Naive B cell (primary cell): ENCODE measurements around the gene SNTA1. TPM values are rescaled to one million over a fixed set of nuclear protein-coding genes. Genes with fewer than 3 reads are reported as not detected.
A peak's percentile ranks its signal among the peaks of the same experiment; 100 is the strongest.
"Not testable (repeated sequence)": the region's sequence is repeated elsewhere in the genome, so short reads cannot be mapped to it uniquely, and the experiment has no call there.

Experiments
- ATAC-seq, 2 donors: fragments of 150-1000 bp; cut with Tn5 transposase; 2 replicates each; pipeline ENCODE4 v1.10.0; 2021; ENCODE audit warnings: low read depth in 2 of 2, mild to moderate bottlenecking in 2 of 2, moderate library complexity in 2 of 2
- DNase-seq: peaks from one replicate; pipeline ENCODE4 v3.0.0; 2022
- H3K27ac Mint-ChIP-seq, 6 donors: one replicate each; pipeline ENCODE4 v1.8.0; 2020 to 2022; ENCODE audit warnings: mild to moderate bottlenecking in 6 of 6, mixed read lengths in 6 of 6, moderate library complexity in 5 of 6, inconsistent platforms in 2 of 6
- H3K27me3 Mint-ChIP-seq, 3 donors: one replicate each; pipeline ENCODE4 v1.8.0; 2021 to 2022; ENCODE audit warnings: mixed read lengths in 3 of 3, mild to moderate bottlenecking in 1 of 3
- H3K36me3 Mint-ChIP-seq, 2 donors: one replicate each; pipeline ENCODE4 v1.8.0; 2020 to 2022; ENCODE audit warnings: mixed read lengths in 2 of 2, inconsistent platforms in 1 of 2, mild to moderate bottlenecking in 1 of 2
- H3K4me1 Mint-ChIP-seq, 3 donors: one replicate each; pipeline ENCODE4 v1.8.0; 2020 to 2022; ENCODE audit warnings: mixed read lengths in 3 of 3, inconsistent platforms in 1 of 3, mild to moderate bottlenecking in 1 of 3, moderate library complexity in 1 of 3
- H3K4me3 Mint-ChIP-seq, 8 donors: one replicate each; pipeline ENCODE4 v1.8.0; 2020 to 2022; ENCODE audit warnings: mild to moderate bottlenecking in 8 of 8, mixed read lengths in 8 of 8, moderate library complexity in 8 of 8, inconsistent platforms in 2 of 8
- H3K9me3 Mint-ChIP-seq, 7 donors: one replicate each; pipeline ENCODE4 v1.8.0; 2020 to 2022; ENCODE audit warnings: mixed read lengths in 7 of 7, mild to moderate bottlenecking in 5 of 7, inconsistent platforms in 2 of 7, moderate library complexity in 1 of 7
- polyA plus RNA-seq, 6 donors: library from polyadenylated mRNA; unstranded; fragments of 300-500 nt; fragmentation: Illumina TruSeq; gene quantifications; one replicate each; pipeline ENCODE4 v1.2.3, GENCODE V29; 2021; ENCODE audit warnings: low read depth in 6 of 6

The SNTA1 gene
- polyA plus RNA-seq, 6 donors from 2014 or later = 3.1 to 6.0 (median 3.9) TPM

GRCh38 chr20:33389326-33389725, 54.2 kb downstream of the SNTA1 start:
- not testable (repeated sequence) for H3K9me3 Mint-ChIP-seq, H3K27me3 Mint-ChIP-seq, DNase-seq, ATAC-seq, H3K4me3 Mint-ChIP-seq, H3K27ac Mint-ChIP-seq
- peaks cover 12 to 34% of the 10 kb centered on the region in 2 donors for H3K36me3 Mint-ChIP-seq
- peaks cover 9 to 11% (median 10%) of the 10 kb centered on the region in 3 donors for H3K4me1 Mint-ChIP-seq

- DNase-seq = no peak
- H3K9me3 Mint-ChIP-seq = no peaks in the 10 kb centered on the region
- H3K4me1 Mint-ChIP-seq = peaks cover 9 to 11% (median 10%) of the 10 kb centered on the region in 3 donors
- H3K27me3 Mint-ChIP-seq = no peaks in the 10 kb centered on the region
- ATAC-seq = no peak
- H3K36me3 Mint-ChIP-seq = peaks cover 12 to 27% of the 10 kb centered on the region in 2 donors
- H3K4me3 Mint-ChIP-seq = no peak overlapping the region
- no peak overlapping the region for H3K27ac Mint-ChIP-seq
Observed at GRCh38 chr20:33388268-33388667, 55.3 kb downstream of the SNTA1 start.

DNA sequence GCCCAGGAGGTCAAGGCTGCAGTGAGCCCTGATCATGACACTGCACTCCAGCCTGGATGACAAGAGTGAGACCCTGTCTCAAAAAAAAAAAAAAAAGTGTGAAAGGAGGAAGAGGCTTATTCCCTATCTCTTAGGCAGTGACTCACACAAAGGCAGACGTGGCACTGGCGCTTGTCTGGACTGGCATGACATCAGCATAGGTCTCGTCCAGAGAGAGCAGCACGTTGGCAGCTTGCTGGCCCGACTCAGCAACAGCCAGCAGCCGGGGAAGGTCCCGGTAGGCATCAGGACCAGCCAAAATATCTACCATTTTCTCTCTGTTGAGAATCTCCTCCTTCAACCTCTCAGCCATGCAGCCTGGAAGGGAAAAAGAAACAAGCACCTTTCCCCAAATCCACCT, 56.4 kb downstream of the SNTA1 start:
- peaks cover 12 to 19% of the 10 kb centered on the region in 2 donors for H3K36me3 Mint-ChIP-seq
- no peak overlapping the region for H3K4me3 Mint-ChIP-seq
- ATAC-seq = no peak
- H3K27ac Mint-ChIP-seq = no peak overlapping the region
- H3K9me3 Mint-ChIP-seq = no peaks in the 10 kb centered on the region
- peaks cover 3 to 4% (median 4%) of the 10 kb centered on the region in 3 donors for H3K4me1 Mint-ChIP-seq
- no peaks in the 10 kb centered on the region for H3K27me3 Mint-ChIP-seq
- DNase-seq = no peak

- no peaks in the 10 kb centered on the region for H3K4me1 Mint-ChIP-seq
- no peaks in the 10 kb centered on the region for H3K9me3 Mint-ChIP-seq
- peak overlapping the region in 1 of 6 donors; percentile 33 for H3K27ac Mint-ChIP-seq
- peaks cover 12 to 14% of the 10 kb centered on the region in 2 donors for H3K36me3 Mint-ChIP-seq
- no peak overlapping the region for H3K4me3 Mint-ChIP-seq
- DNase-seq (no peak), ATAC-seq (no peak)
- H3K27me3 Mint-ChIP-seq = no peaks in the 10 kb centered on the region
Observed at GRCh38 chr20:33386673-33387072, 56.9 kb downstream of the SNTA1 start.

DNA sequence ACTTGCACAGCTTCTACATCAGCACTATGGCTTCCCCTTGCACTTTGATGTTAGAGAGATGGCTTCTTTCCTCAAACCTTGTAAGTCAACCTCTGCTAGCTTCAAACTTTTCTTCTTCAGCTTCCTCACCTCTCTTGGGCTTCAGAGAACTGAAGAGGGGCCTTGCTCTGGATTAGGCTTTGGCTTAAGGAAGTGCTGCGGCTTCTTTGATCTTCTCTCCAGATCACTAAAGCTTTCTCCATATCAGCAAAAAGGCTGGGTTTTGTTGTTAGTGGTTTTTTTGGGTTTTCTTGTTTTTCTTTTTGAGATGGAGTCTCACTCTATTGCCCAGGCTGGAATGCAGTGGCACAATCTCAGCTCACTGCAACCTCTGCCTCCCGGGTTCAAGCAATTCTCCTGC, 66.2 kb downstream of the SNTA1 start:
- Mint-ChIP-seq H3K9me3 (no peaks in the 10 kb centered on the region), H3K4me1 (peaks cover 0 to 6% (median 0%) of the 10 kb centered on the region in 3 donors), H3K27ac (no peak overlapping the region), H3K27me3 (no peaks in the 10 kb centered on the region), H3K36me3 (peaks cover 0 to 12% of the 10 kb centered on the region in 2 donors), H3K4me3 (peak overlapping the region in 1 of 8 donors; percentile 3)
- DNase-seq (no peak), ATAC-seq (no peak)

GRCh38 chr20:33373735-33374605, 69.6 kb downstream of the SNTA1 start:
- Mint-ChIP-seq H3K4me3 (peak overlapping the region in 1 of 8 donors; percentile 6), H3K4me1 (peaks cover 0 to 14% (median 6%) of the 10 kb centered on the region in 3 donors), H3K36me3 (peaks cover 0 to 17% of the 10 kb centered on the region in 2 donors), H3K27ac (peak overlapping the region in 2 of 6 donors; percentile 14 to 51), H3K27me3 (no peaks in the 10 kb centered on the region), H3K9me3 (no peaks in the 10 kb centered on the region)
- no peak for DNase-seq
- no peak for ATAC-seq

DNA sequence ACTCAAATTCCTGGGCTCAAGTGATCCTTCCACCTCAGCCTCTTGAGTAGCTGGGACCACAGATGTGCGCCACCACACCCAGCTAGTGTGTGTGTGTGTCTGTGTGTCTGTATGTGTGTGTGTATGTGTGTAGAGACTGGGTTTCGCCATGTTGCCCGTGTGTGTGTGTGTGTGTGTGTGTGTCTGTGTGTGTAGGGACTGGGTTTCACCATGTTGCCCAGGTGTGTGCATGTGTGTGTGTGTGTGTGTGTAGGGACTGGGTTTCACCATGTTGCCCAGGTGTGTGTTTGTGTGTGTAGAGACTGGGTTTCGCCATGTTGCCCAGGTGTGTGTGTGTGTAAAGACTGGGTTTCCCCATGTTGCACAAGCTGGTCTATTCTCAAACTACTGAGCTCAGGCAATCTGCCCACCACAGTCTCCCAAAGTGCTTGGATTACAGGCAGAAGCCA, 70.5 kb downstream of the SNTA1 start:
- Mint-ChIP-seq H3K4me3 (no peak overlapping the region), H3K27me3 (no peaks in the 10 kb centered on the region), H3K27ac (peak overlapping the region in 2 of 6 donors; percentile 16 to 70), H3K9me3 (no peaks in the 10 kb centered on the region), H3K36me3 (peaks cover 0 to 17% of the 10 kb centered on the region in 2 donors), H3K4me1 (peaks cover 0 to 14% (median 6%) of the 10 kb centered on the region in 3 donors)
- ATAC-seq (no peak), DNase-seq (no peak)

- Mint-ChIP-seq H3K36me3 (peaks cover 0 to 19% of the 10 kb centered on the region in 2 donors), H3K27ac (peak overlapping the region; percentile 28 to 87 (median 62)), H3K4me3 (peak overlapping the region in 2 of 8 donors; percentile 61 to 66), H3K27me3 (no peaks in the 10 kb centered on the region), H3K4me1 (peaks cover 0 to 14% (median 6%) of the 10 kb centered on the region in 3 donors), H3K9me3 (no peaks in the 10 kb centered on the region)
- ATAC-seq (peak; percentile 82 to 89), DNase-seq (peak; percentile 41)
Observed at GRCh38 chr20:33370291-33370690, 73.3 kb downstream of the SNTA1 start.

- H3K36me3 Mint-ChIP-seq = peaks cover 33 to 34% of the 10 kb centered on the region in 2 donors
- no peak overlapping the region for H3K27ac Mint-ChIP-seq
- H3K4me3 Mint-ChIP-seq = no peak overlapping the region
- no peaks in the 10 kb centered on the region for H3K4me1 Mint-ChIP-seq
- H3K27me3 Mint-ChIP-seq = no peaks in the 10 kb centered on the region
- H3K9me3 Mint-ChIP-seq = no peaks in the 10 kb centered on the region
- ATAC-seq = no peak
- DNase-seq = no peak
Observed at GRCh38 chr20:33362898-33363297, 80.7 kb downstream of the SNTA1 start.

GRCh38 chr20:33359399-33360261, 83.9 kb downstream of the SNTA1 start:
- no peaks in the 10 kb centered on the region for H3K27me3 Mint-ChIP-seq
- ATAC-seq (no peak), DNase-seq (no peak)
- H3K4me1 Mint-ChIP-seq = no peaks in the 10 kb centered on the region
- no peaks in the 10 kb centered on the region for H3K9me3 Mint-ChIP-seq
- H3K27ac Mint-ChIP-seq = peak overlapping the region in 2 of 6 donors; percentile 17 to 22
- peaks cover 26 to 33% of the 10 kb centered on the region in 2 donors for H3K36me3 Mint-ChIP-seq
- no peak overlapping the region for H3K4me3 Mint-ChIP-seq

Other genes starting within 250 kb of the SNTA1 start
- gene BPIFA3, start 226.4 kb downstream of the SNTA1 start, polyA plus RNA-seq = not detected
- gene BPIFA1, start 207.8 kb downstream of the SNTA1 start, polyA plus RNA-seq = not detected
- not detected for gene BPIFB1, start 160.5 kb downstream of the SNTA1 start, polyA plus RNA-seq
- gene CDK5RAP1, start 42.2 kb downstream of the SNTA1 start, polyA plus RNA-seq = 10 to 100 TPM; 22.4 to 53.5 (median 28.8) TPM
- 10 to 100 TPM in 5 of 6 donors, 1 to 10 TPM in 1; 6.1 to 25.9 (median 15.4) TPM for gene CBFA2T2, start 46.3 kb upstream of the SNTA1 start, polyA plus RNA-seq
- not detected for gene C20orf144, start 218.6 kb upstream of the SNTA1 start, polyA plus RNA-seq
- gene ACTL10, start 223.2 kb upstream of the SNTA1 start, polyA plus RNA-seq = 1 to 10 TPM in 5 of 6 donors, not detected in 1; 1.2 to 4.8 (median 3.7) TPM
- gene NECAB3, start 230.7 kb upstream of the SNTA1 start, polyA plus RNA-seq = 1 to 10 TPM in 1 of 6 donors, under 1 TPM in 2, not detected in 3; 0.74 to 1.0 (median 0.82) TPM
- under 1 TPM in 4 of 6 donors, not detected in 2; 0.16 to 0.78 (median 0.27) TPM for gene E2F1, start 242.6 kb upstream of the SNTA1 start, polyA plus RNA-seq